HuH-7 (cell line): Measurements from ENCODE around the gene SERPINA6.
"Not testable (repeated sequence)": the region's sequence is repeated elsewhere in the genome, so short reads cannot be mapped to it uniquely, and the experiment has no call there.

ENCODE experiments used
- DNase-seq: peaks from one replicate; pipeline ENCODE4 v3.0.0; 2011; ENCODE audit warnings: low spot score

SERPINA6 gene

DNA sequence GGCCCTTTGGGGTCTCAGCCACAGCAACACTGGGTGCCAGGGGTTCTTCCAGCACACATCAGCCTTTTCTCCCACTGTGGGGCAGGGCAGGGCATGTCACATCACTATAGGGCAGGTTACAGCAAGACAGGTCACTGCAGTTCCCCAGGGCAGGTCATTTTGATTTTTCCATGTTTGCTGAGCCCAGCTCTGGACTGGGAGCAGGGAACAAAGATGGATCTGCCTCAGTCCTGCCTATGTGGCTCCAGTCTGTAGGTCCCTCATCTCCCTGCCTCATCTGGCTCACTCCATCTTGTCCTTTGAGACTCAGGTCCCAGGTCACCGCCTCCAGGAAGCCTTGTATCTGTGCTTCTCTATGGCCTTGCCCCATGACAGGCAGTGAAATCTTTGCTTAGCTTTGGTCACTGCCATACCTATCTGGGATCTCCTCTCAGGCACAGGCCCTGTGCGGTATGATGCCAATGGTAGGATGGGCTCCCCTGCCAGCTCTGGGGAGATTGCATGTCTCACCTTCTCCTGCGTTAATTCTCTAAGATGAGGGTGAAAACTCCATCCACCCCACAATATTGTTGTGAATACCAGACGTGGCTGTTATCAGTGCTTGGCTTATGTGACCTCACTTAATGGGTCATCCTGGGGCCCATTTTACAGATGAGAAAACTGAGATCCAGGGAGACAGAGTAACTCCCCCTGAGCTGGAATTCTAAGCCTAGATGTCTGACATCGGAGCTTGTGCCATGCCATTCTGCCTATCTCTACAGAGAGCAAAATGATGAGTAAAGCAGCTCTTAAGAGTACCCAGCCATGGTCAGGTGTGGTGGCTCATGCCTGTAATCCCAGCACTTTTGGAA is 1.5 kb downstream of the SERPINA6 start:
- no peak for DNase-seq

GRCh38 chr14:94320243-94320642 is 2.9 kb downstream of the SERPINA6 start:
- no peak for DNase-seq

GRCh38 chr14:94317259-94317658 is 5.9 kb downstream of the SERPINA6 start:
- peak; percentile 32 for DNase-seq

DNA sequence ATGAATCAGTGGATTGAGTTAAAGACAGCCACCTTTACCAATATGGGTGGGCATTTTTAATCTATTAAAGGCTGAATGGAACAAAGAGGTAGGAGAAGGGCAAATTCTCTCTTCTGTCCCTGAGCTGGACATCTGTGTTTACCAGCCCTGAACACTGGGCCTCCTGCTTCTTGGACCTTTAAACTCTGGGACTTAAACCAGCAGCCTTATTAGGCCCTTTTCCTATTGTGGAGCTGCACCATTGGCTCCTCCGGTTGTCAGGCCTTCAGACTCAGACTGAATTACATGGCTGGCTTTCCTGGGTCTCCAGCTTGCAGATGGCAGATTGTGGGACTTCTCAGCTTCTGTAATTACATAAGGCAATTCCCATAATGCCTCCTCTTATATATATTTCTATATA is 6.4 kb downstream of the SERPINA6 start:
- no peak for DNase-seq

DNA sequence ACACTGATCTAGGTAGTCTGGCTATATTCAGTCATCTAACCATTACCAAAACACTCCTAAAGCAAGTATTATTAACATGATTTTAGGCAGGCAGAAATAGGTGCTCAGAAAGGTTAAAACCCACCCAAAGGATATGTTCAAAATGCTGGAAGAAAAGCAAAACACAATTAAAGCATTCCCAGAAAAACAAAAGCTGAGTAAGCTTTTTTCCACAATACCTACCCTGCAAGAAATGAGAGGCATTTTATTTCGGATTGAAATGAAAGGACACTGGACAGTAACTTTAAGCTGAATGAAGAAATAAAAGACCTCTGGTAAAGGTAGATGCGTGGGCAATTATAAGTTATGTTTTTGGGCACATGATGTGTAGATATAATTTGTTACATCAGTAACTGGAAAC is 8.2 kb downstream of the SERPINA6 start:
- DNase-seq = no peak

- no peak for DNase-seq
These were observed 9.0 kb downstream of the SERPINA6 start for GRCh38 chr14:94313991-94314655.

GRCh38 chr14:94312481-94313246 is 10.5 kb downstream of the SERPINA6 start:
- no peak for DNase-seq

DNA sequence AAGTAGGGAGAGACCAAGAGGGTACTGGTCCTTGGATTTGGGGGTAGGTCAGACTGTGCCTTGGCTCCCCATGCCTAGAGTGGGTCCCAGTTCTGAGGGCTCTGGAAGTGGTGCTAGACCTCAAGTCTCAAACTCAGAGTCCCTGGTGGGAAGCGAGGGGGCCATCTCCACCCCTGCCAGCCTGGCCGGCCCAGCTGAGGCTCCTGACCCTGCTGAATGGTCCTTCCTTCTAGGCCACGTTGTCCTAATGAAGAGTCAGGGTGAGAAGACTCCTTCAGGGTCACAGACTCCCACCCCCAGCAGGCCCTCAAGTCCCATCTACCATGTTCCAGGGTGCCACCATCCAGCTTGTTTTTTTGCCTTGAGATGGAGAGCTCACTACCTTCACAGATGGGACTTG is 12.9 kb downstream of the SERPINA6 start:
- DNase-seq = no peak

- DNase-seq = no peak
These were observed 13.4 kb downstream of the SERPINA6 start for GRCh38 chr14:94309721-94310120.

DNA sequence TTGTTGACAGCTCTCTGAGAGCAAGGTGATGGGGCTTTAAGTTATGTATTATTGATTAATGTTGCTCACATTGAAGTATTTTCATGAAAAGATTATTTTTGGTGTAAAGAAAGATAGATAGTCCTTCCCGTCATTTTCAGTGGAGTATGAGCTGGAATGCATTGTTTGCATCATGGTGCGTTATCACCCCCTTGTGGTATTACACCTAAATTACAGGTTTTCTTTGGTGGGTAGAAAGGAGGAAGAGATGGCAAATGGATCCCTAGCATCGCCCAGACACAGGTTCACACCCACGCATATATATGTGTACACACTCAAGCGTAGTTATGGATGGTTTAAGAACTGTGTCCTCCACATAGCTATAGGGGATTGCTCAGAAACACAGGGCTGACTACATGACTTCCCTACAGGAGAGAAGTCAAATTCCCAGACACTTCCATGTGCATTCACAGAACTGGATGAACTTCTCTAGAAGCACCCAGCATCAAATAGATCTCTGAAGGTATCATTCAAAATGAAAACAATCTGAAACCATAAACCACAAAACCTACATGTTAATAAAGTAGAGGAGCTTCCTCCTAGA is 15.6 kb downstream of the SERPINA6 start:
- DNase-seq = no peak

DNA sequence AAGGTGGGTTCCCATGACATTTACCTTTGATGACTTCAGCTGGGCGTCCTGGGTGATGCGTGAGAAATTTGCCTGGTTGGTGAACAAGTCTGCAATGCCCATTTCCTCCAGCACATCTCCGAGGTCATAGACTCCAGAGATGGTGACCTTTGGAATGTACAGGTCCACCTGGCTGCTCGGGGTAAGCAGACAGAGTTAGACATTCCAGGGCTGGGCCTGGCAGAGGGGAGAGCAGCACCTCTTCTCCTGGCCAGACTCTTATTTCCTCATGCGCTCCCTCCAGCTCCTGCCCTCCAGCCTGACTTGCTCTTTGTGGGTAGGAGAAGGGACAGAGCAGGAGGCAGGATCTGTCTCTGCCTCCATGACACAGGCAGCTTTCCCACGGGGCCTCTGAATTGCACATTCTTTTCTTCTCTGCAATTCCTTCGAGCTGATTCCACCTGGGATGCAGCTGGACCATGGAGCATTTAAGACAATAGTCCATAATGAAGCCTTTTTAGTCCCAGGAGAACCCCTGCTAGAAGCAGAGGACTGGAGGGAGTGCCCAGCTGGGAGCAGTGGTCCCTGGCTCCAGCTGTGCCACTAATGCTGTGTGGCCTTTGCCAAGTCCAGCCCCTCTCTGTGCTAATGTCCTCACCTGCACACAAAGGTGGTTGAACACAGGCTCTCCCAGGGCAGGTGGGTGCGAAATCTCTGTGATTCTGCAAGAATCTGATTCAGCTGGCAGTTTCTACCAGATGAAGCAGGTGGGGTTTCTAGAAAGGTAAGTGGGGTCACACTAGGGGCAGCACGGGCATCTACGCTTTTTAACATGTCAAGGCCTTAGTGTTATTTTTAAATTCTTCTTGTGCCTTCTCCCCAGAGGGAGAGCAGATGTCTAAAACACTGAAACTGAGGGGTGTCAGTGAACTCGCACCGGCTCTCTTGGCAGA is 16.8 kb downstream of the SERPINA6 start:
- DNase-seq = no peak

GRCh38 chr14:94305620-94306019 is 17.5 kb downstream of the SERPINA6 start:
- DNase-seq = no peak

- no peak for DNase-seq
These were observed 18.9 kb downstream of the SERPINA6 start for GRCh38 chr14:94304243-94304642.

- no peak for DNase-seq
These were observed 20.0 kb downstream of the SERPINA6 start for GRCh38 chr14:94303111-94303510.

- no peak for DNase-seq
These were observed 25.0 kb downstream of the SERPINA6 start for GRCh38 chr14:94298130-94298529.

GRCh38 chr14:94296181-94296545 is 27.0 kb downstream of the SERPINA6 start:
- not testable (repeated sequence) for DNase-seq

- DNase-seq = no peak
These were observed 27.6 kb downstream of the SERPINA6 start for GRCh38 chr14:94295360-94296180.

GRCh38 chr14:94293578-94293924 is 29.6 kb downstream of the SERPINA6 start:
- no peak for DNase-seq

- peak; percentile 67 for DNase-seq
These were observed 30.1 kb downstream of the SERPINA6 start, which contains the start of gene SERPINA10 for GRCh38 chr14:94292872-94293577. Gene SERPINA10 (minus strand): TSS chr14:94293268. CDS start chr14:94290593, 2,675 bp downstream.

GRCh38 chr14:94292526-94292871 is 30.6 kb downstream of the SERPINA6 start:
- no peak for DNase-seq
